Panc1 (cell line): ENCODE data around the gene ASXL1. TPM values are rescaled to one million over a fixed set of nuclear protein-coding genes. Genes with fewer than 3 reads are reported as not detected.

Source experiments
- ATAC-seq: fragments of 200-7000 bp; cut with Tn5 transposase; 2 replicates; pipeline ENCODE4 v1.9.1; 2020; ENCODE audit warnings: mild to moderate bottlenecking, moderate library complexity
- BruUV-seq: library from RNA; stranded (reverse); fragments of 400-500 nt; replicated peaks from 2 replicates; lab custom pipeline; 2021; lab: Mats Ljungman, UMichigan
- CTCF ChIA-PET: fragments of 300-600 bp; sonication (Branson Sonifier 250); formaldehyde crosslinking; loops from one replicate; lab custom pipeline; 2022; ENCODE audit warnings: antibody characterized with exemption; lab: Charles Lee
- POLR2A ChIA-PET: fragments of 300-600 bp; sonication (Branson Sonifier 250); formaldehyde crosslinking; loops from one replicate; lab custom pipeline; 2022; ENCODE audit warnings: antibody characterized with exemption; lab: Charles Lee
- DNase-seq: peaks from one replicate; pipeline ENCODE4 v3.0.0-alpha.2; 2010; ENCODE audit warnings: low read depth, low spot score
- H3K27ac ChIP-seq: 2 replicates; pipeline ENCODE4 v1.5.1; 2011; ENCODE audit warnings: mild to moderate bottlenecking, low read length, inconsistent platforms
- H3K27me3 ChIP-seq: fragments of 200-500 bp; sonication (Bioruptor generic); 2 replicates; pipeline ENCODE4 v1.6.0; 2014; ENCODE audit warnings: low read length, inconsistent platforms; ENCODE audit not compliant: control insufficient read depth, insufficient read depth
- H3K36me3 ChIP-seq: fragments of 200-500 bp; sonication (Bioruptor generic); 2 replicates; pipeline ENCODE4 v1.5.1; 2014; ENCODE audit warnings: inconsistent platforms, mild to moderate bottlenecking, low read length, moderate library complexity; ENCODE audit not compliant: control insufficient read depth, insufficient read depth
- H3K4me1 ChIP-seq: 2 replicates; pipeline ENCODE4 v1.5.1; 2011; ENCODE audit warnings: inconsistent platforms, mild to moderate bottlenecking, low read length, moderate library complexity; ENCODE audit not compliant: control insufficient read depth, insufficient read depth
- H3K4me3 ChIP-seq, 2 experiments: 2 replicates each; pipeline ENCODE4 v1.5.1; 2011 to 2012; ENCODE audit warnings: low read depth in 2 of 2, low read length in 2 of 2, mild to moderate bottlenecking in 2 of 2, inconsistent platforms in 1 of 2, moderate library complexity in 1 of 2
- H3K9me3 ChIP-seq: fragments of 200-500 bp; sonication (Bioruptor generic); 2 replicates; pipeline ENCODE4 v1.5.1; 2014; ENCODE audit warnings: low read depth, mild to moderate bottlenecking, inconsistent platforms, low read length, moderate library complexity; ENCODE audit not compliant: control insufficient read depth, insufficient read depth
- POLR2AphosphoS5 ChIP-seq: IDR thresholded peaks from 2 replicates; pipeline ENCODE4 v1.6.1; 2012; ENCODE audit warnings: mild to moderate bottlenecking, low read depth, low read length, moderate library complexity
- REST ChIP-seq, 2 experiments: IDR thresholded peaks; 2 replicates each; pipeline ENCODE4 v1.6.1; 2011 to 2012; ENCODE audit warnings: low read depth in 2 of 2, control low read depth in 1 of 2, low read length in 1 of 2, mild to moderate bottlenecking in 1 of 2, moderate library complexity in 1 of 2; ENCODE audit not compliant: insufficient read depth in 1 of 2
- SIN3A ChIP-seq: IDR thresholded peaks from 2 replicates; pipeline ENCODE4 v1.6.1; 2012; ENCODE audit warnings: low read depth, mild to moderate bottlenecking, low read length, moderate library complexity, borderline replicate concordance; ENCODE audit not compliant: insufficient read depth
- TCF7L2 ChIP-seq: IDR thresholded peaks from 2 replicates; pipeline ENCODE4 v1.6.1; 2011; ENCODE audit warnings: mild to moderate bottlenecking, low read depth, low read length, inconsistent platforms
- in situ Hi-C: cut with HindIII; loops from 2 replicates; pipeline ENCODE4 v1.10.0; 2016; ENCODE audit warnings: low sequenced_read_pairs, low pct_unique_long_range_greater_than_20kb
- intact Hi-C: fragments of 100-400 bp; cut with micrococcal nuclease; formaldehyde crosslinking; loops from one replicate; pipeline ENCODE4 v1.10.0; 2022; ENCODE audit not compliant: unreplicated experiment
- total RNA-seq: library from RNA; stranded (reverse); gene quantifications from one replicate; pipeline ENCODE4 v1.2.1, GENCODE V29; 2021; ENCODE audit not compliant: unreplicated experiment
- TF ChIP-seq, protein P1 (sequence below): fragments of 450-650 bp; IDR thresholded peaks from 2 replicates; pipeline ENCODE4 v1.5.1; 2017; ENCODE audit warnings: mild to moderate bottlenecking

ASXL1 gene
- total RNA-seq, 1 experiment from 2014 or later = 205 TPM

- no peaks in the 10 kb centered on the region for H3K4me1 ChIP-seq
- ATAC-seq (no peak), DNase-seq (no peak)
- H3K36me3 ChIP-seq = peaks cover 14% of the 10 kb centered on the region
- POLR2A ChIA-PET = interaction anchor here (0.6 kb wide), 1 partner anchor 856 kb away, joined by 4 read pairs; no protein-coding TSS in a partner anchor
- in situ Hi-C loops (no loop called here), intact Hi-C loops (no loop called here)
- no peak overlapping the region for H3K27ac ChIP-seq
- no peaks in the 10 kb centered on the region for H3K27me3 ChIP-seq
- no TSS peak for BruUV-seq
- TF ChIP-seq REST (IDR thresholded peaks at IDR 0.05; ENCODE audit: insufficient read depth in 1 of 2, low read depth in 2 of 2, low read length in 1 of 2) = no peak
- TF ChIP-seq, protein P1, sequence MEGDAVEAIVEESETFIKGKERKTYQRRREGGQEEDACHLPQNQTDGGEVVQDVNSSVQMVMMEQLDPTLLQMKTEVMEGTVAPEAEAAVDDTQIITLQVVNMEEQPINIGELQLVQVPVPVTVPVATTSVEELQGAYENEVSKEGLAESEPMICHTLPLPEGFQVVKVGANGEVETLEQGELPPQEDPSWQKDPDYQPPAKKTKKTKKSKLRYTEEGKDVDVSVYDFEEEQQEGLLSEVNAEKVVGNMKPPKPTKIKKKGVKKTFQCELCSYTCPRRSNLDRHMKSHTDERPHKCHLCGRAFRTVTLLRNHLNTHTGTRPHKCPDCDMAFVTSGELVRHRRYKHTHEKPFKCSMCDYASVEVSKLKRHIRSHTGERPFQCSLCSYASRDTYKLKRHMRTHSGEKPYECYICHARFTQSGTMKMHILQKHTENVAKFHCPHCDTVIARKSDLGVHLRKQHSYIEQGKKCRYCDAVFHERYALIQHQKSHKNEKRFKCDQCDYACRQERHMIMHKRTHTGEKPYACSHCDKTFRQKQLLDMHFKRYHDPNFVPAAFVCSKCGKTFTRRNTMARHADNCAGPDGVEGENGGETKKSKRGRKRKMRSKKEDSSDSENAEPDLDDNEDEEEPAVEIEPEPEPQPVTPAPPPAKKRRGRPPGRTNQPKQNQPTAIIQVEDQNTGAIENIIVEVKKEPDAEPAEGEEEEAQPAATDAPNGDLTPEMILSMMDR = no peak
- TF ChIP-seq TCF7L2 = no peak
- TF ChIP-seq SIN3A = no peak
- no peak for TF ChIP-seq POLR2AphosphoS5
- no peak overlapping the region for H3K4me3 ChIP-seq
- CTCF ChIA-PET = no interaction called here
- no peaks in the 10 kb centered on the region for H3K9me3 ChIP-seq
Measured at GRCh38 chr20:32333988-32334885, 23.9 kb upstream of the ASXL1 start.

DNA sequence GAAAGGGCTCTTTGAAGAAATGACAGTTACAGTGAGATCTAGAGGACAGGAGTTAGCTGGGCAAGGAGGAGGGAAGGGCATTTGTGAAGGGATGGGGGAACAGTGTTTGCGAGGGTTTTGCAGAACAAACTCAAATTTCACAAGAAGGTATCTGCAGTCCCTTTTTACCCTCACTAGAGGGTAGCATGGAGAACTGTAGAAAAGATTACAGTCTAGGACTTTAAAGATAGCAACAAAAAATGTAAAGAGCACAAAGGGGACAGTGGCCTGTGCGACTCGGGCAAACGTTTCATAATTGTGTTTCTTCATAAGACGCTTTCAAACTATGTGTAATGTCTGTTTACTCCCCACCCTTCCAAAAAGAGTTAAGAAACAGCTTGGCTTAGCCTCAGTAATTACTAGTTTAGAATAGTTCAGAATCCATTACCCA, 21.2 kb upstream of the ASXL1 start:
- ChIA-PET CTCF (no interaction called here), POLR2A (interaction anchor here (0.7 kb wide), 1 partner anchor 52 kb away, joined by 4 read pairs; no protein-coding TSS in a partner anchor)
- ATAC-seq (peak; percentile 67), DNase-seq (peak; percentile 51)
- Histone ChIP-seq H3K27ac (no peak overlapping the region), H3K27me3 (no peaks in the 10 kb centered on the region), H3K36me3 (0 out of 2 replicates have a peak, but pooled peaks cover under 1% of the 10 kb centered on the region), H3K9me3 (no peaks in the 10 kb centered on the region), H3K4me3 (no peak overlapping the region), H3K4me1 (no peaks in the 10 kb centered on the region)
- intact Hi-C loops (no loop called here), in situ Hi-C loops (no loop called here)
- no TSS peak for BruUV-seq
- TF ChIP-seq REST (IDR thresholded peaks at IDR 0.05; ENCODE audit: insufficient read depth in 1 of 2, low read depth in 2 of 2, low read length in 1 of 2) = no peak
- no peak for TF ChIP-seq TCF7L2
- TF ChIP-seq, protein P1 = no peak
- TF ChIP-seq POLR2AphosphoS5 = no peak
- TF ChIP-seq SIN3A = no peak
